Measurements from ENCODE around the gene UBXN11.
A peak's percentile ranks its signal among the peaks of the same experiment; 100 is the strongest.
"Not testable (repeated sequence)": the region's sequence is repeated elsewhere in the genome, so short reads cannot be mapped to it uniquely, and the experiment has no call there.

Gene UBXN11

GRCh38 chr1:26300578-26301275, 5.7 kb downstream of the UBXN11 start:
- no peak for DNase-seq

- no peak for DNase-seq
Measured at GRCh38 chr1:26297791-26298124, 8.7 kb downstream of the UBXN11 start.

- DNase-seq = no peak
Measured at GRCh38 chr1:26297057-26297790, 9.2 kb downstream of the UBXN11 start.

GRCh38 chr1:26296340-26297056, 9.9 kb downstream of the UBXN11 start:
- DNase-seq = no peak

- DNase-seq = no peak
Measured at GRCh38 chr1:26295194-26296138, 11.0 kb downstream of the UBXN11 start.

- no peak for DNase-seq
Measured at GRCh38 chr1:26293911-26294463, 12.4 kb downstream of the UBXN11 start.

- DNase-seq = not testable (repeated sequence)
Measured at GRCh38 chr1:26292735-26293134, 13.7 kb downstream of the UBXN11 start.

GRCh38 chr1:26291939-26292338, 14.5 kb downstream of the UBXN11 start:
- DNase-seq = no peak

- no peak for DNase-seq
Measured at GRCh38 chr1:26291433-26291832, 15.0 kb downstream of the UBXN11 start.

GRCh38 chr1:26290882-26291261, 15.6 kb downstream of the UBXN11 start:
- no peak for DNase-seq

- DNase-seq = no peak
Measured at GRCh38 chr1:26290122-26290881, 16.1 kb downstream of the UBXN11 start.

GRCh38 chr1:26289158-26290059, 17.0 kb downstream of the UBXN11 start:
- peak; percentile 77 for DNase-seq

- peak; percentile 81 for DNase-seq
Measured at GRCh38 chr1:26288311-26288941, 18.0 kb downstream of the UBXN11 start.

GRCh38 chr1:26287811-26288210, 18.6 kb downstream of the UBXN11 start:
- DNase-seq = no peak

GRCh38 chr1:26287033-26287711, 19.3 kb downstream of the UBXN11 start:
- peak; percentile 79 for DNase-seq

GRCh38 chr1:26286064-26286416, 20.4 kb downstream of the UBXN11 start:
- no peak for DNase-seq

- peak; percentile 72 for DNase-seq
Measured at GRCh38 chr1:26285366-26286063, 20.9 kb downstream of the UBXN11 start.

GRCh38 chr1:26284597-26285347, 21.7 kb downstream of the UBXN11 start:
- DNase-seq = peak; percentile 95
